GM20431 (cell line): ENCODE measurements around the gene MAGEA4.
"Not testable (repeated sequence)": the region's sequence is repeated elsewhere in the genome, so short reads cannot be mapped to it uniquely, and the experiment has no call there.

Experiments
- in situ Hi-C: fragments of 300-500 bp; cut with MseI, MboI; formaldehyde crosslinking; loops from one replicate; pipeline ENCODE4 v1.15.0; 2020; ENCODE audit warnings: low sequenced_read_pairs; ENCODE audit not compliant: unreplicated experiment

Gene MAGEA4, protein sequence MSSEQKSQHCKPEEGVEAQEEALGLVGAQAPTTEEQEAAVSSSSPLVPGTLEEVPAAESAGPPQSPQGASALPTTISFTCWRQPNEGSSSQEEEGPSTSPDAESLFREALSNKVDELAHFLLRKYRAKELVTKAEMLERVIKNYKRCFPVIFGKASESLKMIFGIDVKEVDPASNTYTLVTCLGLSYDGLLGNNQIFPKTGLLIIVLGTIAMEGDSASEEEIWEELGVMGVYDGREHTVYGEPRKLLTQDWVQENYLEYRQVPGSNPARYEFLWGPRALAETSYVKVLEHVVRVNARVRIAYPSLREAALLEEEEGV

DNA sequence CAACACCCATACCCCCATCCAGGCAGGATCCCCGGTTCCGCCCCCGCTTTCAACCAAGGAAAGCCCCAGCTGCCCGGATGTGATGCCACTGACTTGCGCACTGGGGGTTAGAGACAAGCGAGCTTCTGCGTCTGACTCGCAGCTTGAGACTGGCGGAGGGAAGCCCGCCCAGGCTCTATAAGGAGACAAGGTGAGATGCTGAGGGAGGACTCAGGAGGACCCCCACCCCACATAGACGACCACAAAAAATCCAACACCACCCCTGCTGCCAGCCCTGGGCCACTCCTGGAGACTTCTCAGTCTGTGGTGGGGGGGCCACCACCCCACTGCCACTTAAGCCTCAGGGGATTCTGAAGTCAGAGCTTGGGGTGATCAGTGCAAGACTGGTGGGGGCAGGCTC is at the start of gene MAGEA4:
MAGEA4 (plus strand) TSS at position 110 of the 400 bp plus-strand sequence. CDS start 10,776 bp downstream, outside the sequence.
- in situ Hi-C loops, result no loop called here

DNA sequence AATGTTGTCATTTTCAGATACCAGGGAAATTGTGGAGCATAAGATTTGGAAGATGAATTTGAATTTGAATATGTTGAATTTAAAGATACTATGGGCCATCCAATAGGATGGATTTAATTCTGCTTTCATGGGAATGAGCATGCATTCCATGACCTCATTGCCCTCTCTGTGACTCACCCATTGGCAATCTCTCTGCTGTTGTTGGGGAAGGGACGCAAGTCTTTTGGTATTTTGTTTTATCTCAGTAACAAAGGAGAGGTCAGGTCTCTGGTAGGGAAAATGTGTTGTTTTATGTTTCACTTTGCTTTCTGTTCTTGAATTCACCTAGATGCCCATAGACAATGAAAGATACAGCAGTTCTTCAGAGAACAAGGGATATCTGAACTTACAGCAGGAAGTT is 42.1 kb upstream of the MAGEA4 start:
- in situ Hi-C loops, result no loop called here

DNA sequence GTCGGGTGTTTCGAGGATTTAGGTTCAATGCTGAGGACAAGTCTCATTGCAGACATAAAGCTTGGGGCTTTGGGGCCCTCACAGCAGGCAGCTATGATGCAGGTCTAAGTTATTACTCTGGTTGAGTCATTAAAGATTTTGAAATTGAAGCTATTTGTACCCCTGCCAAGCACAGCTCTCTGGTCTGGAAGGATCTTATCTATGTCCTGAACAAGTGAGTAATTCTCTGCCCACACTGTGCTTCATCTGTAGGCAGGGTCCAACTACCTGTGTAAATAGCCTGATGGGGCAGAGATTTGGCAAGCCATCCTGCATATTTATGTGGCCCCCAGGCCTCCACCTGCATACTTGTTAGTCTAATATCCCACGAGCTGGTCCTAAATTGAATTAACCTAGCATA is 41.4 kb upstream of the MAGEA4 start:
- in situ Hi-C loops, result no loop called here

DNA sequence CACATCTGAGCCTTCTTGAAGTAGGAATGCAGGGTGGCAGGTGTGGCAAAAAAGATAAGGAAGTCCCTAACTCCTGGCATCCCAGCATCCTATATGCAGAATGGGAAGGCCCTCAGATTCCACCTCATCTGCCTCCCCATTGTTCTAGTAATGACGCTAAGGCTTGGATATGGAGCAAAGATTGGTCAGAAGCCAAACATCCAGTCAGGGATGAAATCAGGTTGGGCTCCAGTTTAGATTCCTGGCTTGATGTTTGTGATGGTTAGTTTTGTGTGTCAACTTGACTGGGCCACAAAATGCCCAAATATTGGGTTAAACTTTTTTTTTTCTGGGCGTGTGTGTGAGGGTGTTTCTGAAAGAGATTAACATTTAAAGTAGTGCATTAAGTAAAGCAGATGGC is 39.6 kb upstream of the MAGEA4 start:
- in situ Hi-C loops, result no loop called here

DNA sequence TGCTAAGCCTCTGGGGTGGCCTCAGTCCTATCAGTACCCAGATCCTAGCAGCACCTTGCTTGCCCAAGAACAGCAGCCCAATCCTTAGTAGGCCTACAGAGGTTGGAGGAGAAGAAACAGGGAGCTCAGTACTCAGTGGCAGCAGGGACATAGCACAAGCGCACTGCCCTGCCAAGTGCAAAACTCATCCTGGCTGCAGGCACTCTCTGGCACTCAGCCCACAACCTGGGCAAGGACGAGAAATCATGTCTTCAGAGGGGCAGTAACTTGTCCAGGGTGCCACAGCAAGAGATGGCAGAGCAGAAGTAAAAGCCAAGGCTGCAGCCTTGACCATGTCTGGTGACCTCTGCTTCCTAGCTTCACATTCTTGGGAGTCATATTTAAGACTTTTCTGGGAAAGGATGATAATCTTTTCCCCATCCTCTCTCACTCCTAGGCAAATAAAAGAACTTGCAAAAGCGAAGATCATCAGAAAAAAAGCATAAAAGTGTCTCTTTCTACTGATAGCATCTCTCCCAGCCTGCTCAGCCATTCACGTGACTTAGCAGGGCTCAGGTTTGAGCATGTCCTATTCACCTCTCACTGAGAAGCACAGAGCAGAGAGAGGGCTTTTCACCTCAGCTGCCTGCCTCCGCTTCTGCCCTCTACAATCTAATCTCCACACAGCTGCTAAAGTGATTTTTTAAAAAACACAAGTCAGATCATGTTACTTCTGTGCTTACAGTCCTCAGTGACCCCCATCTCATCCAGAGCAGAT is 37.2 kb upstream of the MAGEA4 start:
- in situ Hi-C loops, result no loop called here

DNA sequence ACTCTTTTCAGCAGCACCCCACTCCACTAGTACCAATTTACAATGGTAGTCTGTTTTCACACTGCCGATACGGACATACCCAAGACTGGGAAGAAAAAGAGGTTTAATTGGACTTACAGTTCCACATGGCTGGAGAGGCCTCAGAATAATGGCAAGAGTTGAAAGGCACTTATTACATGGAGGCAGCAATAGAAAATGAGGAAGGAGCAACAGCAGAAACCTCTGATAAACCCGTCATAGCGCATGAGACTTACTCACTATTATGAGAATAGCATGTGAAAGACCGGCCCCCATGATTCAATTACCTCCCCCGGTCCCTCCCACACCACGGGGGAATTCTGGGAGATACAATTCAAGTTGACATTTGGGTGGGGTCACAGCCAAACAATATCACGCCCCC is 34.1 kb upstream of the MAGEA4 start:
- in situ Hi-C loops, result no loop called here

DNA sequence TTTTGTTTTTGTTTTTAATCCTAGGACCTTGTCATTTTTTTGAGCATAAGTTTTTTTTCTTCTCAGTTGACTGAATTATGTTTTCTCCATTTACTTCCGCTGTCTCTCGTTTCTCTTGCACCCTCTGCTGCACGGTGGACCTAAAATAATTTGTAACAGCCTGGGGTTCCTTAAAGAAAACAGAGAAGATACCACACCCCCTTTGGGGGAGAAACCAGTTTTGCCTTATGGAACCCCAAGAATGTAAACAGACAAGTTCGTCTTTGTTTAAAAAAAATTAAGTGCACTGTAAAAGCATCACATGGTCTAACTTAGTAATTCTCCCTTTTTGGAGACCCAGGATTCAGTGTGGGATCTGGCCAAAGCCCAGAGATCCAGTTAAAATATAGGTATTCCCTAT is 32.8 kb upstream of the MAGEA4 start:
- in situ Hi-C loops, result no loop called here

DNA sequence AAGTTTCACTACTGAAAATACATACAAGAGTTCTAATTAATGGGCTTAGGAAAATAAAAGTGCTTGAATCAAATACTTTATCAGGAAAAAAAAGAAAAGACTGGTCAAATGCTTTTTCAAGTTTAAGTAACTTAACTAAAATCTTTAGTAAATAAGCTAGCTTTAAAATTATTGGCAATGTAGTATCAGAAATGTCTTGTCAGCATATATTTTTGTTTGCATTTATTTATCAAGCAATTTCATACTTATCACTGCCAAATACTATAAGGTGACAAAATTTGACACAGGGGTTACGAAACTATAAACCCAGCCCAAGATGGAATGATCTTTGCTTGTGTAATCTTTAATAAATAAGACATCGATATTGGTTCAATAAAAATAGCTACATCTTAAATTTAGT is 31.8 kb upstream of the MAGEA4 start:
- in situ Hi-C loops, result no loop called here

DNA sequence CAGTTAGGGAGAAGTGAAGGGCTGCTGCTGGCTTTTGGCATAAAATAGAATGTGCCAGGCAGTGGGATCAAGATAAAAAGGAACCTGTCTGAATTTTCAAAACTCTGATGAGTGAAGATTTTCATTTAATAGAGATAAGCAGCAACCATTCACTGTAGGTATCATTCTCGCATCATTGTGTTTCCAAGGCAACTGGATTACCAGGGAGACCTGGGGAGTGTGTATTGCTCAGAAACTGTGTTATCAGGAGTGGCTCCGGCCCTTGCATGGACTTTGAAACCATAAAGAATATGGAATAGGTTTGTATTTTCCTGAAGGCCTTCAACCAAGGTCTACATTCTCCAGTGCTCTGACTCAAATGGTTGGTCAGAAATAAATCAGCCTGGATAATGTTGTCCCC is 23.3 kb upstream of the MAGEA4 start:
- in situ Hi-C loops, result no loop called here

DNA sequence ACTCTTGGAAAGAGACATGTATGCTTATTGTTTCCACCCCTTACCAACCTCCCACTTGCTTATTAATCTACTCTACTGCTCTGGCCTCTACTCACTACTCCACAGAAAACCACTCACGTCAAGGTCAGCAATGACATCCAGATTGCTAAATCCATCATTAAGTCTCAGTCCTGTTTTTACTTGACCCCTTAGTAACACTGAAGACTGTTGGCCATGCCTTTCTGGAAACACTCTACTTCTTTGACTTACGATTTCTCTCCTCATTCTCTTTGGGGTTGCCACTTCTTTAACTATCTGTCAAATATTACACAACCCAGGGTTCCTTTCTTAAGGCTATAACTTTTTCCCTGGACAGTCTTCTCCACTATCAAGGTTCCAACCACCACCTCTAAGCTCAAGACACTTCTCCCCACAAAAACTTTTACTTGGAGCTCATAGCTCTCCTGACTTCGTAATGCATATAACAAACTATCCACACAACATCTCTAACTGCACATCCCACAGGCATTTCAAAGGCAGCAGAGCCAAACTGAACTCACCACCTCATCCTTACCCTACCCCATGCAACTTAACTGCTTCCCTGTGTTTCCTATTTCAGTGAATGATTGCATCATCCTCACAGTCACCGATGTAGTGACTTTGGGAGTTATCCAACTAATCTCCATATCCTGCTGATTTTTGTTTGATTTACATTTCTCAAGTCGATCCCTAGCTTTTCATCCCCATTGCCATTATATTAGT is 15.8 kb upstream of the MAGEA4 start:
- in situ Hi-C loops, result no loop called here

DNA sequence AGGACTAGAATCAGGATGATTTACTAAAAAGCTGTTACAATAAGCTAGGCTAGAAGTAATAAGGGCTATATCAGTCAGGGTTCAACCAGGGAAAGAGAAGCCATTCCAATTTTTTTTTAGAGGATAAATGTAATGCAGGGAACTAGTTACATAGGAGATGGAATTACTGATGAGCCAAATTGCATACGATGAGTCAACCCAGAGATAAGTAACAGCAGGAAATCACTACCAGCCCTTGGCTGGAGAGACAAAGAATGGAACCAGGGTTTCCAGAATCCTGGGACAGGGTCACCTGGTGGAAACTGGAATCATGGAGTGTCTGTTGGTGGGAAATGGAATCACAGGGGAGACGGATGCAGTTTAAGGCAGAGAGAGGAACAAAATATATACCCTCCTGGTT is 13.1 kb upstream of the MAGEA4 start:
- in situ Hi-C loops, result no loop called here

DNA sequence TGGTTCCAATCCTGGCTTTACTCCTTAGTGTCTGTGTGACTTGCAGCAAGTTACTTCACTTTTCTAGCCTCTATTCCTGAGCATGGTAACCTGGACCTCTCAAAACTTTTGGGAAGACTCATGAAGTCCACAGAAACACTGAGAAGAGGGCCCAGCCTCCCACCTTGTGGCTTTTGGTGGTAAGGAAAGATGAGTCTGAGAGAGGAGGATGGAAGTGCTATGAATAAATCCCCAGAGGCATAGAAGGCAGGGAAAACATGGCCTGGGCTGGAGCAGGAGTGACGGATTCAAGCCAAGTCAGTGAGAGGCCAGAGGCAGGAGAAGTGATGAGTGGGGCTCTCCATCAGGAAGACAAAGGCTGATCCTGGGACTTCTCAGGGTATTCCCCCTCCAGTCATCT is 10.9 kb upstream of the MAGEA4 start:
- in situ Hi-C loops, result no loop called here

DNA sequence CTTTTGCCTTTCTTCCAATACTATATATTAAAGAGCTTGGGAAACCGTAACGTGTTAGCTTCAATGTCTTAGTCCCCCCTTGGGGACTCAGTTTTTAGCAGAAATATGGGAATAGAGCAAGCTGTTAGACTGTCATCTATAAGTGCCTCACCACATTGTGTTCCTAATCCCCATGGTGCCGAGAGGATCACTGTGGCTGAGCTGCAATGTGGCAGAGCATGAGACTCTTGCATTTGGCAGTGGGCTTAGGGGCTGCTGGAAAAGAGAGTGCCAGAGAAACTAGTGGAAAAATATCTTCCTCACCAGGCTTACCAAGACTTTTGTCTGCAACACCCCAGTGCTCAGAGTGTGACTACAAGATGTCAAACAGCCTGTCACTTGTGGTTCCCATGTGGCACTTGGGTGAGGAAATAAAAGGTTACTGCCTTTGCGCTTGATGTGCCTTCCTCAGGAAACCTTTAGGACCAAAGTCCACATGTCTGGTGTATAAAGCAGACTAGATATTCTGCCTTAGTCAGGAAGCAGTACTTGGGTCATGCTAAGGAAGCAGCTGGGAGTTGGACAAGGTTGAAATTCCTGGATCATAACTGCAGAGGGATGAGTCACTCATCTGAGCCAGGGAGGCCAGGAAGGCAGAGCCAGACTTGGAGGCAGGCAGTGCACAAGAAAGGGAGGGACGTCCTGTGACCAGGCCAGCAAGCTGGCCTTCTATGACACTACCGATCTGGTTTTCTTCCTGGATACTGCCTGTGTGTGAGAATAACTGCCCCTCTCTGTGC is 9.7 kb upstream of the MAGEA4 start:
- in situ Hi-C loops, result no loop called here

DNA sequence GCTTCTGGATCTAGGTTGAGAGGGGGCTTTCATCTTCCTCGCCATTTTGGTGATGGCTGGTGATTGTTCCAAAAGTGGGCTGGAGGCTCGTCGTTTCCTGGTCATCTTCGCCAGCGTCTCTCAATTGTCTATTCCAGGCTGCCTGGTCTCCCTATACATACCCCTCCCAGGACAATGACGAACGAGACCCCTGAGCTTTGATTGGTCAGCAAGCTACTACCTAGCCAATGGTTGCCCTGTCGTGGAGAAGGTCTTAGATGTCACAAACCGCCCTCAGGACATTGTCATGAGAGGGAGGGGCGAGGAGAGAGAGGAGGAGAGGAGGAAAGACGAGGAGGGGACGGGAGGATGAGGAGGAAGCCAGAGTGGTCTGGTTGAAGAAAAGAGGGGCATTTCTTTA is 7.7 kb upstream of the MAGEA4 start:
- in situ Hi-C loops, result no loop called here

DNA sequence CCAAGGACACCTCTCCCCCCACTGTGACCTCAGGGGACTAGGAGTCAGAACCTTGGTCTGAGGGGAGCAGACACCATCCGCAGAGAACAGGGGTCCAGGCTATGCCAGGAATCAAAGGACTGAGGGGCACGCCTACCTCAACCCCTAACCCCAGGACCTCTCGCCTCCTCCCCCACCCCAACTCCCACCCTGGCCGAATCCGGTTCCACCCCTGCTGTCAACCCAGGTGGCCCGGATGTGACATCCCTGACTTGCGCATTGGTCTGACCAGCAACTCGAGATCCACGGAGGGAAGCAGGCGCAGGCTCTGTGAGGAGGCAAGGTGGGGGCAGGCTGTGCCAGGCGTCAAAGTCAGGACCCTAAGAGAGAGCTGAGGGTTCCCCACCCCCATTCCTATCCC is 468 bp upstream of the MAGEA4 start:
- in situ Hi-C loops, result no loop called here

DNA sequence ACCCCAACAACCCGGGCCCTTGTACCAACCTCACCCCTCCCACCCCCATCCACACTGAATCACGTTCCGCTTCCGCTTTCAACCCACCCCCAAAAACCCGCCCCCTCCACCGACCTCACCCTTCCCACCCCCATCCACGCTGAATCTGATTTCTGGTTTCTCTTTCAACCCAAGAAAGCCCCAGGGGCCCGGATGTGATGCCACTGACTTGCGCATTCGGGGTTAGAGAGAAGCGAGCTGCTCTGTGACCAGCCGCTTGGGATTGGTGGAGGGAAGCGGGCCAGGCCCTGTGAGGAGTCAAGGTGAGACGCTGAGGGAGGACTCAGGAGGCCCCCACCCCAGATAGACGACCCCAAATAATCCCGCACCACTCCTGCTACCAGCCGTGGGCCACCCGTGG is 6.0 kb downstream of the MAGEA4 start:
- in situ Hi-C loops, result not testable (repeated sequence)

DNA sequence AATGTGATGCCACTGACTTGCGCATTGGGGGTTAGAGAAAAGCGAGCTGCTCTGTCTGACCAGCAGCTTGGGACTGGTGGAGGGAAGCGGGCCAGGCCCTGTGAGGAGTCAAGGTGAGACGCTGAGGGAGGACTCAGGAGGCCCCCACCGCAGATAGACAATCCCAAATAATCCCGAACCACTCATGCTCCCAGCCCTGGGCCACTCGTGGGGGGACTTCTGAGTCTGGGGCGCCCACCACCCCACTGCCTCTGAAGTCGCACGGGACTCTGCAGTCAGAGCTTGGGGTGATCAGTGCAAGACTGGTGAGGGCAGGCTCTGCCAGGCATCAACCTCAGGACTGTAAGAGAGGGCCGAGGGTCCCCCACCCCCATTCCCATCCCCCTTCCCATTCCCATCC is 6.9 kb downstream of the MAGEA4 start:
- in situ Hi-C loops, result no loop called here

DNA sequence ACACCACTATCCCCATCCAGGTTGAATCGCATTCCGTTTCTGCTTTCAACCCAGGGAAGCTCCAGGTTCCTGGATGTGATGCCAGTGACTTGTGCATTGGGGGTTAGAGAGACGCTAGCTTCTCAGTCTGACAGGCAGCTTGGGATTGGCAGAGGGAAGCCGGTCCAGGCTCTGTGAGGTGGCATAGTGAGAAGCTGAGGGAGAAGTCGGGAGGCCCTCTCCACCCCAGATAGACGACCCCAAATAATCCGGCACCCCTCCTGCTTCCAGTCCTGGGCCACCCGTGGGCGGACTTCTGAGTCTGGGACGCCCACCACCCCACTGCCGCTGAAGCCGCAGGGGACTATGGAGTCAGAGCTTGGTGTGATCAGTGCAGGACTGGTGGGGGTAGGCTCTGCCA is 7.4 kb downstream of the MAGEA4 start:
- in situ Hi-C loops, result no loop called here

DNA sequence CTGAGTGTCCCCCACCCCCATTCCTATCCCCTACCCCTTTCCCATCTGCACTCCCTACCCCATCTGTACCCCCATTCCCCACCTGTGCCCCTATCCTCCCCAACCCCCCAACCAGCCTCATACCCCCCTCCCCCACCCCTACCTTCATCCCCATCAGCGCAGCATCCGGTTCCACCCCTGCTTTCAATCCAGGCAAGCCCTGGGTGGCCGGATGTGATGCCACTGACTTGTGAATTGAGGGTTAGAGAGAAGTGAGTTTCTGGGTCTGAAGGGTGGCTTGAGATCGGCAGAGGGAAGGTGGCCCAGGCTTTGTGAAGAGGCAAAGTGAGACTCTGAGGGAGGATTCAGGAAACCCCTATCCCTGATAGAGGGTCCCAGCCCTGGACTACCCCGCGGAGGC is 7.8 kb downstream of the MAGEA4 start:
- in situ Hi-C loops, result no loop called here

DNA sequence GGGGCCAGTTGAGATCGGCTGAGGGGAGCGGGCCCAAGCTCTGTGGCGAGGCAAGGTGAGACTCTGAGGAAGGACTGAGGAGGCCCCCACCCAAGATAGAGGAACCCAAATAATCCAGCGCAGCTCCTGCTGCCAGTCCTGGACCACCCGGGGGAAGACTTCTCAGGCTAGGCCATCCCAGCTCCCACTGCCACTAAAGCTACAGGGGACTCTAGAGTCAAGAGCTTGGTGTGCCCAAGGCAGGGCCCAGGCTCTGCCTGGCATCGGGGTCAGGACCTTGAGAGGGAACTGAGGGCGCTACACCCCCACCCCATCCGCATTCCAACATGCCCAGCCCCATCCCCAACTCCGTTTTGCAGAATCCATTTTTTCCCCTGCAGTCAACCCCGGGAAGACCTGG is 8.6 kb downstream of the MAGEA4 start:
- in situ Hi-C loops, result no loop called here
